GM10248 (cell line): ENCODE results near the gene DHRS1.
A peak's percentile ranks its signal among the peaks of the same experiment; 100 is the strongest.

Experiments
- CTCF ChIA-PET: fragments of 300-600 bp; sonication (Branson Sonifier 250); formaldehyde crosslinking; extraction: SDS; loops from one replicate; lab custom pipeline; 2021; ENCODE audit warnings: antibody characterized with exemption; lab: Yijun Ruan, JAX
- POLR2A ChIA-PET: fragments of 350-650 bp; sonication (Branson Sonifier 250); formaldehyde crosslinking; extraction: SDS; loops from one replicate; lab custom pipeline; 2020; ENCODE audit warnings: antibody characterized with exemption; lab: Yijun Ruan, JAX
- DNase-seq: peaks from one replicate; pipeline ENCODE4 v3.0.0; 2012; ENCODE audit errors: extremely low spot score
- TF ChIP-seq, protein P1 (sequence below): IDR thresholded peaks from 2 replicates; pipeline ENCODE4 v1.5.1; 2012; ENCODE audit warnings: mild to moderate bottlenecking, low read depth; ENCODE audit errors: extremely low read depth, missing control alignments, control extremely low read depth

Gene DHRS1

GRCh38 chr14:24277606-24278321 is 21.8 kb downstream of the DHRS1 start:
- ChIA-PET CTCF (interaction anchor here (1.2 to 6.1 kb wide), 5 partner anchors 13 to 154 kb away, joined by 3 to 42 read pairs (median 15); partner anchors contain the start of genes CIDEB and TINF2), POLR2A (interaction anchor here (0.8 kb wide), 1 partner anchor 17 kb away, joined by 3 read pairs; no protein-coding TSS in a partner anchor)
- no peak for DNase-seq
- TF ChIP-seq, protein P1, sequence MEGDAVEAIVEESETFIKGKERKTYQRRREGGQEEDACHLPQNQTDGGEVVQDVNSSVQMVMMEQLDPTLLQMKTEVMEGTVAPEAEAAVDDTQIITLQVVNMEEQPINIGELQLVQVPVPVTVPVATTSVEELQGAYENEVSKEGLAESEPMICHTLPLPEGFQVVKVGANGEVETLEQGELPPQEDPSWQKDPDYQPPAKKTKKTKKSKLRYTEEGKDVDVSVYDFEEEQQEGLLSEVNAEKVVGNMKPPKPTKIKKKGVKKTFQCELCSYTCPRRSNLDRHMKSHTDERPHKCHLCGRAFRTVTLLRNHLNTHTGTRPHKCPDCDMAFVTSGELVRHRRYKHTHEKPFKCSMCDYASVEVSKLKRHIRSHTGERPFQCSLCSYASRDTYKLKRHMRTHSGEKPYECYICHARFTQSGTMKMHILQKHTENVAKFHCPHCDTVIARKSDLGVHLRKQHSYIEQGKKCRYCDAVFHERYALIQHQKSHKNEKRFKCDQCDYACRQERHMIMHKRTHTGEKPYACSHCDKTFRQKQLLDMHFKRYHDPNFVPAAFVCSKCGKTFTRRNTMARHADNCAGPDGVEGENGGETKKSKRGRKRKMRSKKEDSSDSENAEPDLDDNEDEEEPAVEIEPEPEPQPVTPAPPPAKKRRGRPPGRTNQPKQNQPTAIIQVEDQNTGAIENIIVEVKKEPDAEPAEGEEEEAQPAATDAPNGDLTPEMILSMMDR = no peak

- ChIA-PET CTCF (interaction anchor here (1.4 to 5.7 kb wide), 4 partner anchors 20 to 61 kb away, joined by 3 to 26 read pairs (median 10); partner anchors contain the start of genes CIDEB, MDP1 and TINF2), POLR2A (interaction anchor here (0.6 to 0.8 kb wide), 2 partner anchors 17 to 25 kb away, joined by 3 read pairs; no protein-coding TSS in a partner anchor)
- TF ChIP-seq, protein P1 = no peak
These were observed 22.5 kb downstream of the DHRS1 start for GRCh38 chr14:24277071-24277470.

DNA sequence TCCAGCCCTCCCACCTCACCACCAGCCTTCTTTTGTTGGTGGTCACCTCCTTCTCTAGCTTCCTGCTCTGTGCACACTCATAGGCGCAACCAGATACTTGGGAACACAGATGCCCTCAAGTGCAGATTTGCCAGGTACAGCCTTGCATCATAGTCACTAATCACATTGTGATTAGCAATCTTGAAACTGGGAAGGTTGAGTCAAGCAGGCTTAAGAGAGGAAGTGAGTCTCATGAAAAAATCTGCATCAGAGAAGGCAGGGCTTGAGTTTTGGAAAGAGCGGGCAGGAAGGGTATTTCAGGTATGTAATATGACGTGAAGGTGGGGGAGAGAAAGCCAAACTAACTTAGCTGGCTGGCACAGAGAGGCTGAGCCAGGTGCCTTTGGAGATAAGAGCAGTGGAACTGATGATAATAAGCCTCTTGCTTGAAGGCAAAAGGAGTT is 25.5 kb downstream of the DHRS1 start:
- TF ChIP-seq, protein P1 = no peak
- ChIA-PET CTCF (interaction anchor here (0.7 to 8.0 kb wide), 12 partner anchors 16 to 113 kb away, joined by 3 to 68 read pairs (median 5); partner anchors contain the start of genes CIDEB, IRF9, LTB4R and LTB4R2), POLR2A (interaction anchor here (0.7 to 1.5 kb wide), 2 partner anchors 23 to 32 kb away, joined by 9 to 12 read pairs; partner anchors contain the start of gene TINF2)
- peak; percentile 73 for DNase-seq

More at GRCh38 chr14:24277071-24277470, 22.5 kb downstream of the DHRS1 start:
- DNase-seq = no peak

DNA sequence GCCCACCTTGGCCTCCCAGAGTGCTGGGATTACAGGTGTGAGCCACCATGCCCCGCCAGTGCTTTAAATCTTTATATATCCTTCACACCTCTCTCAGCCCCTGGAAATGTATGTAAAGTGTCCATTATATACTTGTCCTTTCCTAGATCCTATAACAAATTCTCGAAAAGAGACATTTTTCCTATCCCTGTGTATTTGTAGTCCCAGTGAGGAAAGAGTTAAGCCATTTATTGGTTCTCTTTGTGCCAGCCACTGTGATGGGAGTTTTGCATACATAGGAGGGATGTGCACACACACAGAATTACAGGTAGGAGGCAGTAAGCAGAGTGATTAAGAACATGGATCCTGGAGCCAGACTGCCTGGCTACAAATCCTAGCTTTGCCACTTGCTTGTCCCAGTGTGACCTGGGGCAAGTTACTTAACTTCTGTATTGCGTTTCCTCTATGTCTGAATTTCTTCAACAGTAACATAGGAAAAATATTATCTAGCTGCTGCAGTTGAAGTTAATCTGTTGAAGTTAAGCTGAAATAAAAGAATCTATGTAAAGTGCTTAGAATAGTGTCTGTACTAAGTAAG is 26.1 kb downstream of the DHRS1 start:
- DNase-seq = no peak
- CTCF ChIA-PET = interaction anchor here (0.7 to 8.0 kb wide), 12 partner anchors 17 to 112 kb away, joined by 3 to 68 read pairs (median 5); partner anchors contain the start of genes CIDEB, IRF9, LTB4R and LTB4R2
- TF ChIP-seq, protein P1 = no peak
- POLR2A ChIA-PET = interaction anchor here (1.5 kb wide), 1 partner anchor 31 kb away, joined by 12 read pairs; the partner anchor contains the start of gene TINF2

DNA sequence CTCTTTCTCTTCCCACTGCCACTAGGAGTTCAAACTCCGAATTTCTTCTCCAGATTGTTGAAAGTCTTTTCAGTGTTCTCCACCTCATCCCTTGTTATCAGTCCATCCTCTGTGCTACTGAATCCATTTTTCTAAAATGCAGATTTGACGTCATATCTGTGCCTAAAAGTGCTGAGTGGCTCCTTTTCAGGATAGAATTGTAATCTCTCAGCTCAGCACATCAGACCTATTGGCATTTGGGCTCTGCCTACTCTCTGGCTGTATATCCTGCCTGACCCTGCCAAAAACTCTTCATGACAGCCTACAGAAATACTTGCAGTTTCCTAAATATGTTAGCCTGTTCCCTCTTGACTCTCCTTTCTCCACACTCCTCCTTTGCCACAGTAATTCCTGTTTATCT is 27.1 kb downstream of the DHRS1 start:
- TF ChIP-seq, protein P1 = no peak
- no peak for DNase-seq
- CTCF ChIA-PET = interaction anchor here (0.7 to 9.2 kb wide), 8 partner anchors 9 to 61 kb away, joined by 3 to 68 read pairs (median 35); partner anchors contain the start of genes CIDEB, LTB4R2 and TINF2
- POLR2A ChIA-PET = no interaction called here

GRCh38 chr14:24271834-24272263 is 27.7 kb downstream of the DHRS1 start:
- ChIA-PET CTCF (interaction anchor here (0.7 to 9.2 kb wide), 15 partner anchors 9 to 159 kb away, joined by 3 to 68 read pairs (median 6); partner anchors contain the start of genes CHMP4A, CIDEB, IRF9 and KHNYN), POLR2A (interaction anchor here (1.2 to 2.0 kb wide), 4 partner anchors 10 to 29 kb away, joined by 6 to 13 read pairs (median 8); partner anchors contain the start of gene TINF2)
- TF ChIP-seq, protein P1 = no peak
- DNase-seq = no peak
